Measurements from ENCODE around the gene ACVRL1. TPM values are rescaled to one million over a fixed set of nuclear protein-coding genes. Genes with fewer than 3 reads are reported as not detected.

The ACVRL1 gene
- total and polyA plus RNA-seq, 9 of the 15 experiments (the other 6 are each of a cell fraction or from before 2014, with no cell fraction given), result 0.07 to 1.4 (median 0.30) TPM

DNA sequence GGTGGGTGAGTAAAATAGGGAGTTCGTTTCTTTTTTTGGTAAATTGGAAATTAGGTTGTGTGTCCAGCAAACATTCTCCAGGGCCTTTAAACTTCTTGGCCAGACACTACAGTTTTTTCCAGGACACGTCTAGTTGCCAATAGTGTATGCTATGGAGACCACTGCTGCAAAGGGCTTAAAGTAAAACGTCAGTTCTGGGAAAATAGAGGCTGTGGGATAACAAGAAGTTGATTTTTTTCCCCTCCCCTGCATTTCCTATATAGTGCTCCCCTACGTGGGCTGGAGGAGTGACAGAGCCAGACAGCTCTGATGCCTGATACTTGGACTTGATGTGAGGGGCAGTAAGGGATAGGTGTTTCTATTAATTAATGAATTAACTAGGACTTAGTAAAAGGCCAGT lies 46.6 kb downstream of the ACVRL1 start:
- BruUV-seq (replicated peaks), result no TSS peak
- Histone ChIP-seq H3K4me1 (replicated peaks in 1 of 2; ENCODE audit: control insufficient read depth in 2 of 2, insufficient read depth in 2 of 2, low read length in 2 of 2) (peaks cover 16 to 30% of the 10 kb centered on the region in 2 experiments), H3K9ac (ENCODE audit: insufficient read depth in 1 of 2, low read depth in 2 of 2, low read length in 2 of 2) (0 out of 4 replicates have a peak overlapping the region, but pooled peaks of 1 of the 2 experiments have one; percentile 8), H3K79me2 (ENCODE audit: control insufficient read depth, insufficient read depth, low read length) (peaks cover 48% of the 10 kb centered on the region), H2AFZ (ENCODE audit: low read depth, low read length) (no peak overlapping the region), H3K9me1 (ENCODE audit: control insufficient read depth, insufficient read depth, low read length) (no peaks in the 10 kb centered on the region), H3K9me3 (replicated peaks; ENCODE audit: control insufficient read depth, insufficient read depth, low read depth, low read length) (no peaks in the 10 kb centered on the region), H3K4me2 (ENCODE audit: insufficient read depth, low read length) (0 out of 2 replicates have a peak overlapping the region, but pooled peaks have one; percentile 20), H3K36me3 (ENCODE audit: control insufficient read depth, insufficient read depth, low read length) (no peaks in the 10 kb centered on the region), H3K27me3 (ENCODE audit: control insufficient read depth in 2 of 2, insufficient read depth in 2 of 2, low read length in 2 of 2) (no peaks in the 10 kb centered on the region; a peak in 1 of 5 replicates), H4K20me1 (replicated peaks; ENCODE audit: control insufficient read depth, insufficient read depth, low read length) (peaks cover 9% of the 10 kb centered on the region; the same call in 1 of the 2 replicates), H3K27ac (ENCODE audit: extremely low read depth, low read depth, low read length) (no peak overlapping the region; the same call in 2 of the 3 replicates), H3K4me3 (no peak overlapping the region)
- CTCF ChIA-PET (ENCODE audit: low intra/inter-chr PET ratio), result no interaction called here
- intact Hi-C loops (cut with micrococcal nuclease) (no loop called here), in situ Hi-C loops (cut with MboI) (no loop called here)
- DNase-seq (ENCODE audit: extremely low read depth in 1 of 4, low spot score in 3 of 4) (peak in 1 of 4 experiments; percentile 52), FAIRE-seq (no peak), ATAC-seq (peak; percentile 39; the same call in 2 of the 3 replicates)
- WGBS (ENCODE audit: insufficient coverage, low coverage, missing lambda C conversion rate), result 2% methylated on average over 4 of the region's 4 CpGs
- POLR2A ChIA-PET, result no interaction called here
- TF ChIP-seq ZNF263 (CRISPR knock-in tag; IDR thresholded peaks at IDR 0.05; ENCODE audit: borderline replicate concordance) (peak; percentile 68; the same call in 1 of the 2 replicates), ZNF436 (CRISPR knock-in tag; IDR thresholded peaks at IDR 0.05) (no peak), GTF2A2 (tag; IDR thresholded peaks at IDR 0.05) (no peak), FOXK2 (conservative IDR thresholded peaks at IDR 0.05 in 1 of 2, IDR thresholded peaks at IDR 0.05 in 1 of 2; ENCODE audit: low read depth in 2 of 2) (0 out of 4 replicates have a peak, but pooled peaks of 1 of the 2 experiments have one; percentile 21), TEAD1 (CRISPR knock-in tag; IDR thresholded peaks at IDR 0.05) (no peak), BCL6 (CRISPR knock-in tag; IDR thresholded peaks at IDR 0.05) (no peak), MAZ (CRISPR knock-in tag; conservative IDR thresholded peaks at IDR 0.05 in 1 of 2, IDR thresholded peaks at IDR 0.05 in 1 of 2) (0 out of 4 replicates have a peak, but pooled peaks of 1 of the 2 experiments have one; percentile 8), SIX5 (IDR thresholded peaks at IDR 0.05; ENCODE audit: borderline replicate concordance in 1 of 2, insufficient read depth in 1 of 2, low read depth in 1 of 2, low read length in 2 of 2) (no peak), MAFK (IDR thresholded peaks at IDR 0.05; ENCODE audit: low read length) (no peak), HDGF (IDR thresholded peaks at IDR 0.05) (no peak), RBM14 (IDR thresholded peaks at IDR 0.05; ENCODE audit: borderline replicate concordance, insufficient read depth, low read depth, low read length) (no peak), ZNF583 (CRISPR knock-in tag; IDR thresholded peaks at IDR 0.05) (no peak), SP2 (IDR thresholded peaks at IDR 0.05; ENCODE audit: extremely low read depth, low read depth, low read length, poor library complexity, severe bottlenecking) (peak; percentile 39), PTTG1 (tag; IDR thresholded peaks at IDR 0.05; ENCODE audit: low read depth) (no peak), WHSC1 (IDR thresholded peaks at IDR 0.05; ENCODE audit: low read length) (no peak)
- TF ChIP-seq, protein P1, sequence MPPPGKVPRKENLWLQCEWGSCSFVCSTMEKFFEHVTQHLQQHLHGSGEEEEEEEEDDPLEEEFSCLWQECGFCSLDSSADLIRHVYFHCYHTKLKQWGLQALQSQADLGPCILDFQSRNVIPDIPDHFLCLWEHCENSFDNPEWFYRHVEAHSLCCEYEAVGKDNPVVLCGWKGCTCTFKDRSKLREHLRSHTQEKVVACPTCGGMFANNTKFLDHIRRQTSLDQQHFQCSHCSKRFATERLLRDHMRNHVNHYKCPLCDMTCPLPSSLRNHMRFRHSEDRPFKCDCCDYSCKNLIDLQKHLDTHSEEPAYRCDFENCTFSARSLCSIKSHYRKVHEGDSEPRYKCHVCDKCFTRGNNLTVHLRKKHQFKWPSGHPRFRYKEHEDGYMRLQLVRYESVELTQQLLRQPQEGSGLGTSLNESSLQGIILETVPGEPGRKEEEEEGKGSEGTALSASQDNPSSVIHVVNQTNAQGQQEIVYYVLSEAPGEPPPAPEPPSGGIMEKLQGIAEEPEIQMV (tag; conservative IDR thresholded peaks at IDR 0.05; ENCODE audit: low read depth), result no peak
- TF ChIP-seq, protein P2, sequence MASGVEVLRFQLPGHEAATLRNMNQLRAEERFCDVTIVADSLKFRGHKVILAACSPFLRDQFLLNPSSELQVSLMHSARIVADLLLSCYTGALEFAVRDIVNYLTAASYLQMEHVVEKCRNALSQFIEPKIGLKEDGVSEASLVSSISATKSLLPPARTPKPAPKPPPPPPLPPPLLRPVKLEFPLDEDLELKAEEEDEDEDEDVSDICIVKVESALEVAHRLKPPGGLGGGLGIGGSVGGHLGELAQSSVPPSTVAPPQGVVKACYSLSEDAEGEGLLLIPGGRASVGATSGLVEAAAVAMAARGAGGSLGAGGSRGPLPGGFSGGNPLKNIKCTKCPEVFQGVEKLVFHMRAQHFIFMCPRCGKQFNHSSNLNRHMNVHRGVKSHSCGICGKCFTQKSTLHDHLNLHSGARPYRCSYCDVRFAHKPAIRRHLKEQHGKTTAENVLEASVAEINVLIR (CRISPR knock-in tag; IDR thresholded peaks at IDR 0.05), result no peak
- TF ChIP-seq, protein P3, sequence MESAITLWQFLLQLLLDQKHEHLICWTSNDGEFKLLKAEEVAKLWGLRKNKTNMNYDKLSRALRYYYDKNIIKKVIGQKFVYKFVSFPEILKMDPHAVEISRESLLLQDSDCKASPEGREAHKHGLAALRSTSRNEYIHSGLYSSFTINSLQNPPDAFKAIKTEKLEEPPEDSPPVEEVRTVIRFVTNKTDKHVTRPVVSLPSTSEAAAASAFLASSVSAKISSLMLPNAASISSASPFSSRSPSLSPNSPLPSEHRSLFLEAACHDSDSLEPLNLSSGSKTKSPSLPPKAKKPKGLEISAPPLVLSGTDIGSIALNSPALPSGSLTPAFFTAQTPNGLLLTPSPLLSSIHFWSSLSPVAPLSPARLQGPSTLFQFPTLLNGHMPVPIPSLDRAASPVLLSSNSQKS (CRISPR knock-in tag; IDR thresholded peaks at IDR 0.05), result no peak
